ENCODE data around the gene HEG1.
"Not testable (repeated sequence)": the region's sequence is repeated elsewhere in the genome, so short reads cannot be mapped to it uniquely, and the experiment has no call there.

The HEG1 gene, protein sequence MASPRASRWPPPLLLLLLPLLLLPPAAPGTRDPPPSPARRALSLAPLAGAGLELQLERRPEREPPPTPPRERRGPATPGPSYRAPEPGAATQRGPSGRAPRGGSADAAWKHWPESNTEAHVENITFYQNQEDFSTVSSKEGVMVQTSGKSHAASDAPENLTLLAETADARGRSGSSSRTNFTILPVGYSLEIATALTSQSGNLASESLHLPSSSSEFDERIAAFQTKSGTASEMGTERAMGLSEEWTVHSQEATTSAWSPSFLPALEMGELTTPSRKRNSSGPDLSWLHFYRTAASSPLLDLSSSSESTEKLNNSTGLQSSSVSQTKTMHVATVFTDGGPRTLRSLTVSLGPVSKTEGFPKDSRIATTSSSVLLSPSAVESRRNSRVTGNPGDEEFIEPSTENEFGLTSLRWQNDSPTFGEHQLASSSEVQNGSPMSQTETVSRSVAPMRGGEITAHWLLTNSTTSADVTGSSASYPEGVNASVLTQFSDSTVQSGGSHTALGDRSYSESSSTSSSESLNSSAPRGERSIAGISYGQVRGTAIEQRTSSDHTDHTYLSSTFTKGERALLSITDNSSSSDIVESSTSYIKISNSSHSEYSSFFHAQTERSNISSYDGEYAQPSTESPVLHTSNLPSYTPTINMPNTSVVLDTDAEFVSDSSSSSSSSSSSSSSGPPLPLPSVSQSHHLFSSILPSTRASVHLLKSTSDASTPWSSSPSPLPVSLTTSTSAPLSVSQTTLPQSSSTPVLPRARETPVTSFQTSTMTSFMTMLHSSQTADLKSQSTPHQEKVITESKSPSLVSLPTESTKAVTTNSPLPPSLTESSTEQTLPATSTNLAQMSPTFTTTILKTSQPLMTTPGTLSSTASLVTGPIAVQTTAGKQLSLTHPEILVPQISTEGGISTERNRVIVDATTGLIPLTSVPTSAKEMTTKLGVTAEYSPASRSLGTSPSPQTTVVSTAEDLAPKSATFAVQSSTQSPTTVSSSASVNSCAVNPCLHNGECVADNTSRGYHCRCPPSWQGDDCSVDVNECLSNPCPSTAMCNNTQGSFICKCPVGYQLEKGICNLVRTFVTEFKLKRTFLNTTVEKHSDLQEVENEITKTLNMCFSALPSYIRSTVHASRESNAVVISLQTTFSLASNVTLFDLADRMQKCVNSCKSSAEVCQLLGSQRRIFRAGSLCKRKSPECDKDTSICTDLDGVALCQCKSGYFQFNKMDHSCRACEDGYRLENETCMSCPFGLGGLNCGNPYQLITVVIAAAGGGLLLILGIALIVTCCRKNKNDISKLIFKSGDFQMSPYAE (N-terminal part only)

DNA sequence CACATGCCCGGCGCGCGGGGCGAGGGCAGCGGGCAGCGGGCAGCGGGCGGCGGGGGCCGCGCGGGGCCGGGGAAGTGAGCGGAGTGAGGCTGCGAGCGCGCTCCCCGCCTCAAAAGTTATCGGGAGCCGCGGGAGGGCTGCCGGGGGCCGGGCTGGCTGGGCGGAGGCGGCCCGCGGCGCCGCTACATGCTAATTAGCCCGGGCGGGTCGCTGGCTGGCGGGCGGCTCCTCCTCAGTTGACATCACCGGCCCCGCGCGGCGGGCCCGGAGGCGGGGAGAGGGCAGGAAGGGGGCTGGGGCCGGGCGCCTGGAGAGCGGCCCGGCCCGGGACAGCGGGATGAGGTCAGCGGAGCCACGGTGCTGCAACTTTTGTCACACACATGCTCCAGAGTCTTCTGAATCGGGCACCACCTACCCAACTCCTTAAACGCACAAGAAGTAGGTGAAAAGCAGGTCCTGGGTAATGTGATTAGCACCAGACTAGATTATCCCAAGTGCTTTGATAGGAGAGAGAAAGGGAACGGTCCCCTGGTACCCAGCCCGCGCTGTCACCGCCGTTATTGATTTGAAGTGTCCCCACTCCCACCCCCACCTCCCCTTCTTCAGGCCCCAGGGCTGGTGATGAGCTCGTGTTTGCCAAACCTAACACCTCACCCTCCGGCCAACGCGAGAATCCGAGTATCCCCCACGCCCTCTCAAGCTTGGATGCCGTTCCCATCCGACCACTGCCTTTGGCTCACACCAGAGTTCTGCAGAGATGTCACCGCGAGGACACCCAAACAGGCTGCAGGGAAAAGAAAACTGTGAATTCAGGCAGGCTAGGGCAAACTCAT lies at the start of gene HEG1:
Gene HEG1, minus strand, starts transcription at position 85 of the 833 bp plus-strand sequence. CDS start 107 bp downstream, outside the sequence.
- peak; percentile 63 to 70 for DNase-seq (ENCODE audit: low read depth in 2 of 2)

DNA sequence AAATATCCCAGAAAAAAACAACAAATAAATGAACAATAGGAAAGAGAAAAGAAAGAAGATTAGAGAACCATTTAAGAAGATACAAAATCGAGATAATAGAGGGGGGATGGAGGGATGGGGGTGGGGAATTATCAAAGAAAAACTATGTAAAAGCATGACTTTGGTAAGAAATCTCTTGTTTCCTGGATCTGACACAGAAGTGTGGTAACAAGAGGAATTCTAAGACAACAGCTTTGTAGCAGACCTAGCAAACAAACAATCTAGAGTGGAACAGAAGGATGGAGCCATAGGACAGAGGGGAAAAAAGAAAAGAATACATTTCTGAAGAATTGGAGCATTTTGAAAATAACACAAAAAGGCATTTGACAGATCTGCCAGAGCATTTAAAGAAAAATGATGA lies 49.3 kb upstream of the HEG1 start:
- DNase-seq (ENCODE audit: low read depth in 2 of 2): no peak

DNA sequence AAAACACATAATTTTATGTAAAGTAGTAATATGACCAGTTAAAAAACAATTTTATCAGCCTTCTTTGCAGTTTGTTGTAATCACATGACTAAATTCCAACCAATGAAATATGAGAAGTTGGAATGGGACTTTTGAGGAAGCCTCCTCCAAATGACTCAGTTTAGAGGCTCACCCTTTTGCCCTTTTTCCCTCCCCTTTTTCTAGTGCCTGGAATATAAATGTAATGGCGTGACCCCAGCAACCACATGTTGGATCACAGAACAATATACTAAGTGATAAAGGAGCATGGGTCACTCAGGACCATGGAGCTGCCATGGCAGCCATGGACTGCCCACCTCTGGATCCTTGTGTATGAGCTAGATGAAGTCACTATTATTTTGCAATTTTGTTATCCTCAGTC lies 48.8 kb upstream of the HEG1 start:
- DNase-seq (ENCODE audit: low read depth in 2 of 2): no peak

DNA sequence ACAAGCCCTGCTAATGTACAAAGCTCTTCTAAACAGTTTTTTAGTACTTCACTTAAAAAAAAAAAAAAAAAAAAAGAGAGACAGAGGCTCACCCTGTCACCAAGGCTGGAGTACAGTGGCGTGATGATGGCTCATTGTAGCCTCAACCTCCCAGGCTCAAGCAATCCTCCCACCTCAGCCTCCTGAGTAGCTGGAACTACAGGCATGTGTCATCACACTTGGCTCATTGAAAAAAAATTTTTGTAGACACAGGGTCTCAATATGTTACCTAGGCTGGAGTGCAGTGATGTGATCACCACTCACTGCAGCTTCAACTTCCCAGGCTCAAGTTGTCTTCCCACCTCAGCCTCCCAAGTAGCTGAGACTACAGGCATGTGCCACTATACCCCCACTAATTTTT lies 47.6 kb upstream of the HEG1 start:
- DNase-seq (ENCODE audit: low read depth in 2 of 2): no peak

DNA sequence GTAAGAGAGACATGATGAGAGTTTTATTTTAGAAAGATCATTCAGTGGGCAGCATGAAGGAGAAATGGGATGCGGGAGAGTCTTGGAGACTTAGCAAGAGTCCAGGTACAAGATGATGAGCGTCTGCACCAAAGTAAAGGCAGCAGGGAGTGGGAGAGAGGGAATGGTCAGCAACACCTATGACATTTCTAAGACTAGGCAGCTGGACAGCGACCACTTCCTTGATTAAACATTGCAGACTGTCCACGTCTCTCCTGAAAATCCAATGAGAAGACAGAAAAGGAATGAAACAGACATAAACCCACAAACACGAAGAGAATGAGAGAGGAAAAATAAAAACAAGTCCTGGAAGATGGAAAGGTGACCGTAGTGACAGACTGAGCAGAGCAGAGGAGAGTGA lies 46.7 kb upstream of the HEG1 start:
- DNase-seq (ENCODE audit: low read depth in 2 of 2): no peak

DNA sequence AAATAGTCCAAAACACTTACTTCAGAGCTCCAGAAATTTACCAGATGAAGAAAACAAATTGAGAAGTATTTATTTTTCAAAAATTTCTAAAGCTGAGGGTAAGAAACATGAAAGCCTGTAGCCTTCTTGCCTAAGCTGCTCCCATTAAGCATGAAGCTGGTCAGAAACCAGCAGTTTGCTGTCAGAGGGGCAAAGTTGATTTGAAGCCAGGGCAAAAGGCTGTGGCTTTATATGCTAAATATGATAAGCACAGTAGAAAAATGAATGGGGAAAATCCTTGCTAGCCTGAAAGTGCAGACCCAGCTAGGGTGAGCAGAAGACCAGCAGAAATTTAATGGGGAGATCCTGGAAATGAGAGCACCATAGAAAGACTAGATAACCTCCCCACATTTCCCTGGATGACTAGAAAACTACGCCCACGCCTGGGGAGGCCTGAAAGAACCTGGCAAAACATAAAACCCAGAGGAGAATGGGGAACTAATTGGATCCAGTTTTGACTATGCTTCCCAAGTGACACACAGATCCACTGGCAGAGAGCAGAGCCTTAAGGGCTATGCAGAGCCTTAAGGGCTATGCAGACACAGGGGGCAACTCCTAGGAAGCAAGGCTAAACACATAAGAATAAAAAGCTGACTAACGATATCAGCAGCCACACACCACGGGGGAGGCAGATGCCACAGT lies 43.0 kb upstream of the HEG1 start:
- no peak for DNase-seq (ENCODE audit: low read depth in 2 of 2)

DNA sequence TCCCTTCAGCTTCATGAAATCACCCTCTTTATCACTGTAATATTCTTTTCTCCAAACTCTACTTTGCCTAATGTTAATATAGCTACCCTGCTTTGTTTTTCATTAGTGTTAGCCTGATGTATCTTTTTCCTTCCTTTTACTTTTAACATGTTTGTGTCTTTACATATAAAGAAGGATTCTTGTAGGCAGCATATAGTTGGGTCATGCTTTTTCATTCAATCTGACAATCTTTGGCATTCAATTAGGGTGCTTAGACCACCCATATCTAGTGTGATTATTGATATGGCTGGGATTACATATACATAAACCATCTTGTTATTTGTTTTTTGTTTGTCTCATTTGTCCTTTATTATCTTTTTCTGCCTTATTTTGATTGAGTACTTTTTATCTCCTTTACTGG lies 34.9 kb upstream of the HEG1 start:
- no peak for DNase-seq (ENCODE audit: low read depth in 2 of 2)

DNA sequence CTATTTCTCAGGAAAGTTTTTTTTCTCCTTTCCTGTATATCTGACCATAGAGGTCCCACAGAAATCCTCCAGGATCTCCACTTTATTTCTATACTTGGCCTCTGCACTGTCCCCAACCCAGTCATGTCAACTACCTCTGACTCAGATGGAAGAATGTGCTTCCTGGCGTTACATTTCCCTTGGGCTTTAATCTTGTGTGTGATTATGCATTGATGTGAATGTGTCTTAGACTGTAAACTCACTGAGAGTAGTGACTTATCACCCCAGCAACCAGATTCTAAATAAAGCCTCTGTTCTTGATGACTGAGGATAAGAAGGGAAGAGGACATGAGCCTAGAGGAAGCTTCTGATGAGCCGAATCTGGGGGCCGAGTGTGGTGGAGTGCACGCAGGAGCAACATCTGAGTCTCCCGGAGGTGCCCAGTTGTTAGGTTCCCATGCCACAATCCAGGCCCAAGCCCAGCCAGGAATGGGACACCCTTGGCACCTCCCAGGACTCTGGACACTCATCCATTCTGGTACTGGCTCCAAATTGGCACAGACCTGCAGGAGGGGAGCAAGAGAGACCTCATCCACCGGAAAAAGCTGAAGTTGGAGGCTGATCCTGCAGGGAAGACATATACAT lies 32.1 kb upstream of the HEG1 start:
- no peak for DNase-seq (ENCODE audit: low read depth in 2 of 2)

DNA sequence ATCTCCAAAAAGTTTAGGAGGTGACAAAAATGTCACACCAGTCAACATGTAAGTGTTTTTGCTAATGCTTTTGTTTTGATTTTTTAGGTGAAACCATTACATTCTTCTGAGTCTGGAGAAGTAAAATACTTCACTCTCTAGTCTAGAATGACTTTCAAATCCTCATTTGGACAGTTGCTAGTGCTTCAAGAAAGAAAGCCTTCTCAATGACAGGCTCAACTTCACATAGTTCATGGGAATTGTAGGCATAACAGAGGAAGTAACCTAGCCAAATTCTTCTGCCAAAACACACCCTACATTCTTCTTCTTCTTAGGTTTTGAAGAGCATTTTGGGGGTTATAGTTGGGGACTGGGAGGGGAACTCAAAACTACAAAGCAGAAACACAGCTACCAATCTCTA lies 29.4 kb upstream of the HEG1 start:
- DNase-seq (ENCODE audit: low read depth in 2 of 2): no peak

DNA sequence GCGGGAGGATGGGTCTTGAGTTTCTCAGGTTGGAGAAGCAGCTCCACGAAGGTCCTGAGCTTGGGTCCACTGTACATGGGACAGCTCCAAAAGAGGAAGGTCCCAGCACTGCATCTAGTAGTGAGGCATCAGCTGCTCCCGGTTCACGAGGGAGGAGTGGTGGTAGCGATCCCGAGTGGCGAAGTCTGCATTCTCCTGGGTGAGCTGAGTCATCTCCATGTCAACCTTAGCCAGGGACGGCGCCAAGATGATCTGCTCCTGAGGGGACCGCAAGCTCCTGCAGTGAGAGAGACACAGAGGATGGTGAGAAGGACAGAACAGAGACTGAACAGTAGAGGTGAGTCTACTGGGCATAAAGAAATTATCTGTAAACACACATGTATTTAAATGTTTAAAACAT lies 28.0 kb upstream of the HEG1 start:
- DNase-seq (ENCODE audit: low read depth in 2 of 2): no peak

DNA sequence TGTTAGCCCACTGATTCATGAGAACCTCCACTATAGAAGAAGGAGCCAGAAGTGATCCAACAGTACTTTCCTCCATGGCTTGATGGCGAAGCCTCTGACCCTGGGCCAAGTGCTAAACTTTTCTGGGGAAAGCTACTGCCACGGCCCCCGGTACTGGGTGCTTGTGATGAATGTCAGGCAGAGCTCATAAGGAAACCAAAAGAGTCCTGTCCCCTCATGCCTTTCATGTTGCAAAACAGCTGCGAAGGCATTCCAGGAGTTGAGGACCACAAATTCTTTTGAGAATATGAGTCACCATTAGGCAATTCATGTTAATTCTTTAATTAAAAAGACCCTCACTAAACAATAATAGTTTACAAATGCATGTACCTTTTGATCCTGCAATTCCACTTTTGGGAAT lies 26.5 kb upstream of the HEG1 start:
- DNase-seq (ENCODE audit: low read depth in 2 of 2): not testable (repeated sequence)

DNA sequence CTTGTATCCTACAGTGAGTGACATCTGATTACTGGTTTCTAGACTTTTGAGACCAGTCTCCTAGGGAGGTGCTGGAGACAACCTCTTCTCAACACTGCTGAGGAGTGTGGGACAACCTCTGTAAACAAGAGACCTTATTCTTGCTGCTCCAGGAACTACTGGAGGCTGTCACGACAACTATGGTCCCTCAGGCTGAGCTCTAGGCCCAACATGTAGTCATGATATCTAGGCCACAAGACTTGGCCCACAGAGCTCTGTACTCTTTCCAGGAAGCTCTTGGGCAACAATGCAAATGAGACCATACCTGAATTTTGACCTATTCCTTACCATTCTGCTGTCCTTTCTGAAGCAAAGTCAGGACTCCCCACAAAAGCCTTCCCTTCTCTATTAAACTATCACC lies 24.3 kb upstream of the HEG1 start:
- no peak for DNase-seq (ENCODE audit: low read depth in 2 of 2)

DNA sequence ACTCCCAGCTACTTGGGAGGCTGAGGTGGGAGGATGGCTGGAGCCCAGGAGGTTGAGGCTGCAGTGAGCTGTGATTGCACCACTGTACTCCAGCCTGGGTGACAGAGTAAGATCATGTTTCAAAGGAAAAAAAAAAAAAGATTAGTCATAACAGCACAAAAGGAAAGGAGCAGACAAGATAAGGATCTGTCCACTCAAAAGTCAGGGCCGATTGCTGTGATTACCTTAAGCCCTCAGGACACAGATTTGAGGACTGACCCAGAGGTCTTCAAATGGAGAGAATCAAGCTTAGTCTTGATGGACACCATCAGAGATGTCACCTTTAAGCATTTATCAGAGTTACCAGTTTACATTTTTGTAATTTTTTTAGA lies 23.9 kb upstream of the HEG1 start:
- DNase-seq (ENCODE audit: low read depth in 2 of 2): no peak

DNA sequence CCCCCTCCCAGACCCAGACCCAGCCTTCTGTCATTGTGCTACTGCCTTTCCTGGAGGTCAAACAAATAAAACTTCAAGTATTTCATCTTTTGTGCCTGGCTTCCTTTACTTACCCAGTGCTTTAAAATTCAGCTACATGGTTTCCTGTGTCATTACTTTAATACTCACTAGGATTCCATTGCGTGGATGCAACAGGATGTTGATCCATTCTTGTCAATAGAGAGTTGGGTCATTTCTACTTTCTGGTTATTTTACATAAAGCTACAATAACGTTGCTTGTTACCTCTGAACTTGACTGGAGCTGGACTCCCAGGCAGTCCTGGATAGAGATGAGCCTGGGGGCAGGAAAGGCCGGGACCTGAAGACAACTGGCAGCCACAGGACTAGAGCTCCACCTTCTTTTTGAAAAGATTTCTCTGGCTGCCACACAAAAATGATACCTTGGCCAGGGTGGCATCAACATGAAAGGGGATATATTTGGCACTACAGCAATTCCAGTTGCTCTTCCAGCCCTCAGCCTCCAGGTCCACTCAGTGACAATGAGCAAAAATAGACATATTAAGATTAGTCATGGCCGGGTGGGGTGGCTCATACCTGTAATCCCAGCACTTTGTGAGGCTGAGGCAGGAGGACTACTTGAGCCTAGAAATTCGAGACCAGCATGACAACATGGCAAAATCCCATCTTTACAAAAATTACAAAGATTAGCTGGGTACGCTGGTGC lies 23.3 kb upstream of the HEG1 start:
- no peak for DNase-seq (ENCODE audit: low read depth in 2 of 2)

DNA sequence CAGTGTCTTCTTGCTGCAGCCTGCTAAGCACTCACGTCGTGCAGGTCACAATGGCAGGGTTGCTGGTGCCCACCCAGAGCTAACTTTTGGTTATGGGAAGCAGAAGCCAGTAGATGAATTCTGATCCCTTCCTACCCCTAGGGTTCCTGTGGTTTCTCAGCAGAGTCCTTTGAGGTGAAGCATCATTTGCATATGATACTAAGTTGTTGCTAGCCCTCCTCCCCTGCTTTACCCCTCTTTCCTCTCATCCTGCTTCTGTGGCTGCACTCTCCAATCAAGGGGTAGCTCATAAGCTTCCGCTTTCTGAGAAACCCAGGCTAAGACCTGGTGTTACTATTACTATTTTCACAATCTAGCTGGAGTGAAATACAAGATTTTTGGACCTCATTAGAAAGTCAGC lies 22.1 kb upstream of the HEG1 start:
- no peak for DNase-seq (ENCODE audit: low read depth in 2 of 2)

DNA sequence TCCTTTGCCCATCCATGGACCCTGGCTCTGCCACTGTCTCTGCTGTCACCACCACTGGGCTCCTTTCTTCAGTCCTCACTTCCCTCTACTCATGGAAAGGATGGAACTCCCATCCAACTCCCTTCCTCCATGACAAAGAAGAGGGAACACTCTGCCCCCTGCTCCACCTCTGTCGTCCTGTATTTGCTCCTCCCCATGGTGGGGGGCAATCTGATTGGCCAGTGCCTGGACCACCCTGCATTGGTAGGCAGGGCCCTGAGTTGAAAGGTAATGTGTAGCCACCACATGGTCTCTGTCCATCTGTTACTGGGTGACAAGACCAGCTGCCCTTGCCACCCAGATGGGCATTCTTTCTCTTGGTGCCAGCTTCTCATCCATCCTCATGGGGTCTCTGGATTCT lies 20.7 kb upstream of the HEG1 start:
- no peak for DNase-seq (ENCODE audit: low read depth in 2 of 2)

DNA sequence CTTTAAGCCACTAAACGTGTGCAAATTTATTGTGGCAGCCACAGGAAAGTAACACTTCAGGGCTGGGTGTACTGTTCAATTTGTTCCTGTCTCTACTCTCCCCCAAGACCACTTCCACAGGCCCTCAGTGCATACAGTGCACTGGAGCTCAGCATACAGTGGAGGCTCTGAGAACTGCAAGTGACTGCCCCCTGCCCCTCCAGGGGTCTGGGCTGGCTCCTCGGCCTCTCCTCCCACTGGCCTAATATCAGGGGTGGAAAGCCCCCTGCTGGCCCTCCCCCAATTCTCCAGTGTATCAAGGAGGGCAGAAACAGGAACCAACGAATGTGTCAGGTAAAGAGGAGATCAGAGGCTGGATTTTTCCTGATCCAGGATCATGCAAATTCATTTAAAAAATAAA lies 19.9 kb upstream of the HEG1 start:
- DNase-seq (ENCODE audit: low read depth in 2 of 2): no peak

DNA sequence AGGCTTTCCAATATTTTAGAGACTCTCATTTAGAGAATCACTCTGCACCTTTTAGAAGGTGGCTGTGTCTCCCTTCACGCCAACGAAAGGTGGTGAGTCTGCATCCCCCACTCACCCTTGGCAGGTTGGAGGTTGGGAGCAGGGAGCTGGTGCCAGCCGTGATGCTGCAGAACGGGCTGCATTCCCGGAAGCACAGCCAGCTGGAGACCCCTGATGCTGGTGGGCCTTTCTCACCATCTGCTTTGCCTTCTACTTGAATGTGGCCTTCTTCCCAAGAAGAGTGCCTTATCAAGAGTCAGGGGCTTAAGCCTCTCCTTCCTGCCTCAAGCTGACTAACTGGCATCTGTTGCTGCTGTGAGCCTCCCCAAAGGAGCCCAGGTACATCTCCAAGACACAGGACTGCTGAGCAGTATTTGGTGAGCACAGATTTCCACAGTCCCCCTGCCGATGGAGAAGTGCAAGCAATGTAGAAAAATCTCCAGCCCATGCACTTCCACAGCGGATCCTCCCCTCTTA lies 17.7 kb upstream of the HEG1 start:
- no peak for DNase-seq (ENCODE audit: low read depth in 2 of 2)

DNA sequence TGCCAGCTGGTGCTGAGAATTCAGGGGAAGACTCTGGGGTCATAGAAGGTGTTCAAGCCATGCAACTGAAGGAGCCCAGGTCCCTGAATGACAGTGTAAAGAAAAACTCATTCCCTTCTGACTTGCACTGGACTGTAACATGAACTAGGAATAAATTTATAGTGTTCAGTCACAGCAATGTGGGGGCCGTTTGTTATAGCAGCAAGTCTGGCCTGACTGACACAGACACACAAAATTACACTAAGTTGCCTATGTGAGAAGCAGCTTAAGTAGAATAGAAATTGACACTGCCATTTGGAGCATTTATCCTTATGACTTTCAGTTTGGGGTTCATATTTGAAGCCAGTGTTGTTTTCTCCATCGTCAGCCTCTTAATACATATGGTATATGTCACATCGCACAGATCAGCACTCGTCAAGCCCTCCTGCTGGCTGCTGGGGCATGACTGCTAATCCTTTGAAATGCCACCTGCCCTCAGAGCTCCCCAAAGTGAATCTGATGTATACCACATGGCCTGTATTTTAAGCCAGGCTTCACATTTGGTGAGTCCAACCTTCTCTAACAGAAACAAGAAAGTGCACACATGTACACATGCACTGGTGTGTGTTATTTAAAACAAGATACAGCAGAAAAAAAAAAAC lies 17.1 kb upstream of the HEG1 start:
- DNase-seq (ENCODE audit: low read depth in 2 of 2): no peak
